ENCODE data around the gene CEBPZOS. TPM values are rescaled to one million over a fixed set of nuclear protein-coding genes. Genes with fewer than 3 reads are reported as not detected.

The CEBPZOS gene
- total RNA-seq, 2 experiments from 2014 or later = 23.4 to 24.6 TPM

- CTCF ChIA-PET = interaction anchor here (1.0 kb wide), 1 partner anchor 13 kb away, joined by 3 read pairs; no protein-coding TSS in a partner anchor
- Mint-ChIP-seq H3K4me3 (peak overlapping the region; percentile 97), H3K4me1 (ENCODE audit: low read depth) (peaks cover 53% of the 10 kb centered on the region), H3K27ac (peak overlapping the region; percentile 95), H3K36me3 (ENCODE audit: low read depth) (peaks cover 38% of the 10 kb centered on the region), H3K27me3 (no peaks in the 10 kb centered on the region), H3K9me3 (no peaks in the 10 kb centered on the region)
- ATAC-seq (ENCODE audit: poor library complexity) (peak; percentile 13), DNase-seq (peak in 9 of 14 experiments; percentile 3 to 64 (median 21))
- Histone ChIP-seq H3K27ac (ENCODE audit: low read depth in 1 of 2, low read length in 2 of 2) (peak overlapping the region; percentile 34 to 44), H3K36me3 (ENCODE audit: insufficient read depth, low read length) (no peaks in the 10 kb centered on the region), H3K4me3 (ENCODE audit: low read length) (peak overlapping the region; percentile 96), H3K4me1 (ENCODE audit: insufficient read depth, low read length) (peaks cover 31% of the 10 kb centered on the region), H3K9me3 (ENCODE audit: control insufficient read depth in 1 of 2, insufficient read depth in 1 of 2, low read length in 2 of 2) (no peaks in the 10 kb centered on the region), H3K27me3 (ENCODE audit: control insufficient read depth in 1 of 2, insufficient read depth in 2 of 2, low read length in 2 of 2) (no peaks in the 10 kb centered on the region)
- no peak for TF ChIP-seq CTCF (IDR thresholded peaks at IDR 0.05)
- POLR2A ChIA-PET = interaction anchor here (0.5 to 2.3 kb wide), 9 partner anchors 9 to 190 kb away, joined by 3 to 12 read pairs (median 6); partner anchors contain the start of genes CEBPZ, CEBPZOS, GPATCH11 and HEATR5B
- intact Hi-C loops (cut with DNase I, micrococcal nuclease) = loop anchor here (2.0 to 10.0 kb wide), 4 partner anchors 41 to 519 kb away; partner anchors contain the start of genes CDC42EP3 (in 1 of the 2), CEBPZOS (in 1 of the 2) and STRN (in 1 of the 2)
These were observed 40.0 kb upstream of the CEBPZOS start for GRCh38 chr2:37156071-37156856.

DNA sequence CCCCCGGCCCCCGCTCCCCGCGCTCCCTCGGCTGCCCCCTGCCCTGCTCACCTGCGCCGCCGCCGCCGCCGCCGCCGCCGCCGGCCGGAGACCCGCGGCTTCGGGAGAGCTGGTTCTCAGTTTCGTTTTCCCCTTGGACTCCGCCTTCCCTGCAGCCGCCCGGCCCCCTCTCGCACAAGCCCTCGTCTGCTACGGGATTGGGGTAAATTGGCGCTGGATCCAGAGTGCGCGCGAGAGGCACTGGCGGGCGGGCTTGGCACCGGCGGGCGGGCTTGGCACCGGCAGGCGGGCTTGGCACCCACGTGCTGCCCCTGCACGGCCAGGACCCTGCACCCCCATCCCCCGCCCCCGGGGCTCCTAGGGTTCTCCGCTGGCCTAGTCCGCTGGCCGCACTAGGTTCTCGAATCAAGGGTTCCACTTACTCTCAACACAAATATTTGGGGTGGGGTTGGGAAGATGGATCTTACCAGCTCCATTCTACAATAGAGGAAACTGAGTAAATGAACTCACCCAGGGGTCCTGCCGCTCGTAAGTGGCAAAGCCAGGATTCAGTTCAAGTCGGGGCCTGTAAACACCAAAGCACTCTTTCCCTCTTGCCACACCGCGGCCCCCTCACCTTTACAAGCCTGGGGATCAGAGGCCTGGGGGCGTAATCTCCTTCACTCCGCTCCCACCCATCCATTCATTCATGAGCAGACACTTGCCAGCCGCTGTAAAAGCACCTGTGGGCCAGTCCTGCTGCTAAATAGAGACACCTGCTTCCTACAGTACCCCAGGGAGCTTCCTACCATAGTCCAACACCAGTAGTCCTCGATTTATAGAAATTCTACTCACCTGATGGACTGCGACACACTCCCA is 39.2 kb upstream of the CEBPZOS start, which contains the start of gene EIF2AK2:
Gene EIF2AK2 (minus strand): TSS at position 124 of the 858 bp plus-strand sequence. CDS start 9,174 bp downstream, outside the sequence.
- Mint-ChIP-seq H3K4me3 (peak within 1 kb of the TSS; percentile 97), H3K27me3 (no peaks in the 10 kb centered on the region), H3K36me3 (ENCODE audit: low read depth) (peaks cover 34% of the 10 kb centered on the region), H3K9me3 (no peaks in the 10 kb centered on the region), H3K27ac (peak within 1 kb of the TSS; percentile 95), H3K4me1 (ENCODE audit: low read depth) (peaks cover 49% of the 10 kb centered on the region)
- peak; percentile 97 for ATAC-seq (ENCODE audit: poor library complexity)
- Histone ChIP-seq H3K4me3 (ENCODE audit: low read length) (peak within 1 kb of the TSS; percentile 96), H3K27me3 (ENCODE audit: control insufficient read depth in 1 of 2, insufficient read depth in 2 of 2, low read length in 2 of 2) (no peaks in the 10 kb centered on the region), H3K27ac (ENCODE audit: low read depth in 1 of 2, low read length in 2 of 2) (peak within 1 kb of the TSS; percentile 44 to 64), H3K9me3 (ENCODE audit: control insufficient read depth in 1 of 2, insufficient read depth in 1 of 2, low read length in 2 of 2) (no peaks in the 10 kb centered on the region), H3K36me3 (ENCODE audit: insufficient read depth, low read length) (no peaks in the 10 kb centered on the region), H3K4me1 (ENCODE audit: insufficient read depth, low read length) (peaks cover 31% of the 10 kb centered on the region)
- ChIA-PET CTCF (interaction anchor here (0.6 to 1.4 kb wide), 4 partner anchors 11 to 409 kb away, joined by 3 to 4 read pairs (median 4); no protein-coding TSS in a partner anchor), POLR2A (interaction anchor here (0.5 to 2.3 kb wide), 10 partner anchors 8 to 1594 kb away, joined by 3 to 12 read pairs (median 6); partner anchors contain the start of genes CEBPZ, CEBPZOS, GPATCH11 and HEATR5B)
- intact Hi-C loops (cut with DNase I, micrococcal nuclease) = loop anchor here (2.0 to 10.0 kb wide), 4 partner anchors 40 to 518 kb away; partner anchors contain the start of genes CDC42EP3 (in 1 of the 2), CEBPZOS (in 1 of the 2) and STRN (in 1 of the 2)
- no peak for TF ChIP-seq CTCF (IDR thresholded peaks at IDR 0.05)
- DNase-seq = peak; percentile 68 to 92 (median 77)

GRCh38 chr2:37164757-37165156 is 31.5 kb upstream of the CEBPZOS start:
- ATAC-seq (ENCODE audit: poor library complexity) = no peak
- no peaks in the 10 kb centered on the region for H3K4me1 ChIP-seq (ENCODE audit: insufficient read depth, low read length)
- H3K4me3 ChIP-seq (ENCODE audit: low read length) = no peak overlapping the region
- peaks cover 0 to 9% of the 10 kb centered on the region in 2 experiments for H3K9me3 ChIP-seq (ENCODE audit: control insufficient read depth in 1 of 2, insufficient read depth in 1 of 2, low read length in 2 of 2)
- no peaks in the 10 kb centered on the region for H3K27me3 ChIP-seq (ENCODE audit: control insufficient read depth in 1 of 2, insufficient read depth in 2 of 2, low read length in 2 of 2)
- H3K4me3 Mint-ChIP-seq = no peak overlapping the region
- H3K36me3 Mint-ChIP-seq (ENCODE audit: low read depth) = no peaks in the 10 kb centered on the region
- ChIA-PET POLR2A (interaction anchor here (1.5 kb wide), 1 partner anchor 8 kb away, joined by 5 read pairs; the partner anchor contains the start of gene EIF2AK2), CTCF (no interaction called here)
- no peak overlapping the region for H3K27ac ChIP-seq (ENCODE audit: low read depth in 1 of 2, low read length in 2 of 2)
- H3K36me3 ChIP-seq (ENCODE audit: insufficient read depth, low read length) = no peaks in the 10 kb centered on the region
- DNase-seq = no peak
- H3K27me3 Mint-ChIP-seq = no peaks in the 10 kb centered on the region
- TF ChIP-seq CTCF (IDR thresholded peaks at IDR 0.05) = no peak
- peaks cover 8% of the 10 kb centered on the region for H3K9me3 Mint-ChIP-seq
- no peak overlapping the region for H3K27ac Mint-ChIP-seq
- intact Hi-C loops (cut with DNase I, micrococcal nuclease) = loop anchor here (5.0 kb wide), 2 partner anchors 68 to 713 kb away; partner anchors contain the start of genes CEBPZ (in 1 of the 2) and NDUFAF7 (in 1 of the 2)
- no peaks in the 10 kb centered on the region for H3K4me1 Mint-ChIP-seq (ENCODE audit: low read depth)

Data from CD4-positive, alpha-beta T cell (primary cell).